Measurements from ENCODE around the gene PTTG1IP2.

DNA sequence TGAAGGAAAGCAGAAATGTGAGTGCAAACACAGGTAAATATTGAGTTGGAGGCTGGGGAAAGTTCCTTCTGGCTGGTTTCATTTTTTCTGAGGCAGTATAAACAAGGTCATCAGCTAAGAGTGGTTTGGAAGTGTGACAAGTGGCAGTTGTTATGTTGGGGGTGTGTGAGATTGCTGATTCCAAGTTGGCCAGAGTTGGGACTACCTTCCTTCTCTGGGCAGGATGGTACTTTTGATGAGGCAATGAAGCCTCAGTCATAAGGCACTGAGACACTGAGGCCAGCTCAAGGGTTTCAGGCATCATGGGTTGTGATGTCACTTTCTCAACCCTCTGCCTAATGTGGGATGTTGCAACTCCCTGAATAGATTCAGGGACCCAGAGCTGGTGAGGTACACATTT is 8.2 kb upstream of the PTTG1IP2 start:
- TF ChIP-seq, protein P1, sequence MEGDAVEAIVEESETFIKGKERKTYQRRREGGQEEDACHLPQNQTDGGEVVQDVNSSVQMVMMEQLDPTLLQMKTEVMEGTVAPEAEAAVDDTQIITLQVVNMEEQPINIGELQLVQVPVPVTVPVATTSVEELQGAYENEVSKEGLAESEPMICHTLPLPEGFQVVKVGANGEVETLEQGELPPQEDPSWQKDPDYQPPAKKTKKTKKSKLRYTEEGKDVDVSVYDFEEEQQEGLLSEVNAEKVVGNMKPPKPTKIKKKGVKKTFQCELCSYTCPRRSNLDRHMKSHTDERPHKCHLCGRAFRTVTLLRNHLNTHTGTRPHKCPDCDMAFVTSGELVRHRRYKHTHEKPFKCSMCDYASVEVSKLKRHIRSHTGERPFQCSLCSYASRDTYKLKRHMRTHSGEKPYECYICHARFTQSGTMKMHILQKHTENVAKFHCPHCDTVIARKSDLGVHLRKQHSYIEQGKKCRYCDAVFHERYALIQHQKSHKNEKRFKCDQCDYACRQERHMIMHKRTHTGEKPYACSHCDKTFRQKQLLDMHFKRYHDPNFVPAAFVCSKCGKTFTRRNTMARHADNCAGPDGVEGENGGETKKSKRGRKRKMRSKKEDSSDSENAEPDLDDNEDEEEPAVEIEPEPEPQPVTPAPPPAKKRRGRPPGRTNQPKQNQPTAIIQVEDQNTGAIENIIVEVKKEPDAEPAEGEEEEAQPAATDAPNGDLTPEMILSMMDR (IDR thresholded peaks at IDR 0.05): no peak
- no peak for TF ChIP-seq EZH2 (IDR thresholded peaks at IDR 0.05; ENCODE audit: borderline replicate concordance, insufficient read depth, low read depth, low read length, poor library complexity, severe bottlenecking)
